KBM-7 (cell line): ENCODE data around the gene ANG.

Source experiments
- DNase-seq: peaks from one replicate; pipeline ENCODE4 v3.0.0-alpha.2; 2015
- in situ Hi-C: fragments of 300-500 bp; cut with MboI; formaldehyde crosslinking; loops from 2 replicates; pipeline ENCODE4 v1.14.3; 2020; ENCODE audit warnings: low sequenced_read_pairs, low pct_unique_long_range_greater_than_20kb, mixed read lengths

The ANG gene

GRCh38 chr14:20671597-20672283 lies 16.8 kb upstream of the ANG start:
- DNase-seq, result no peak
- in situ Hi-C loops, result no loop called here

GRCh38 chr14:20675669-20676068 lies 12.9 kb upstream of the ANG start:
- DNase-seq, result no peak
- in situ Hi-C loops, result no loop called here

- in situ Hi-C loops, result no loop called here
- no peak for DNase-seq
Observed at GRCh38 chr14:20676072-20676471, 12.5 kb upstream of the ANG start.

GRCh38 chr14:20679907-20680306 lies 8.7 kb upstream of the ANG start:
- in situ Hi-C loops, result no loop called here

GRCh38 chr14:20680363-20680762 lies 8.2 kb upstream of the ANG start:
- in situ Hi-C loops, result no loop called here
- DNase-seq, result no peak

More at GRCh38 chr14:20679907-20680306, 8.7 kb upstream of the ANG start:
- DNase-seq, result peak; percentile 52

GRCh38 chr14:20680843-20681347 lies 7.7 kb upstream of the ANG start:
- in situ Hi-C loops, result no loop called here
- DNase-seq, result no peak

- peak; percentile 93 for DNase-seq
- in situ Hi-C loops, result no loop called here
Observed at GRCh38 chr14:20681348-20682126, 7.0 kb upstream of the ANG start.

GRCh38 chr14:20682127-20682434 lies 6.5 kb upstream of the ANG start:
- DNase-seq, result no peak
- in situ Hi-C loops, result no loop called here

GRCh38 chr14:20682435-20683124 lies 6.0 kb upstream of the ANG start:
- peak; percentile 83 for DNase-seq
- in situ Hi-C loops, result no loop called here

GRCh38 chr14:20683125-20683890 lies 5.3 kb upstream of the ANG start:
- in situ Hi-C loops, result no loop called here
- DNase-seq, result peak; percentile 93

- in situ Hi-C loops, result no loop called here
- peak; percentile 90 for DNase-seq
Observed at GRCh38 chr14:20683891-20684661, 4.5 kb upstream of the ANG start, which contains the start of gene RNASE4. RNASE4 (plus strand) TSS chr14:20684560; CDS start chr14:20699372, 14,812 bp downstream.

- in situ Hi-C loops, result no loop called here
Observed at GRCh38 chr14:20684662-20685456, 3.7 kb upstream of the ANG start.

GRCh38 chr14:20686386-20687143 lies 2.0 kb upstream of the ANG start:
- no peak for DNase-seq
- in situ Hi-C loops, result no loop called here

More at GRCh38 chr14:20684662-20685456, 3.7 kb upstream of the ANG start:
- DNase-seq, result no peak

- in situ Hi-C loops, result no loop called here
- DNase-seq, result no peak
Observed at GRCh38 chr14:20687362-20688166, 1.0 kb upstream of the ANG start.

GRCh38 chr14:20690848-20691640 lies 2.5 kb downstream of the ANG start:
- in situ Hi-C loops, result no loop called here
- DNase-seq, result peak; percentile 85
